DND-41 (cell line): ENCODE measurements around the gene LRRFIP2.

ENCODE experiments used
- EZH2 ChIP-seq: IDR thresholded peaks from 3 replicates; pipeline ENCODE4 v1.6.1; 2012; ENCODE audit warnings: borderline replicate concordance, low read depth, mild to moderate bottlenecking, moderate library complexity, low read length, inconsistent platforms; ENCODE audit not compliant: severe bottlenecking
- TF ChIP-seq, protein P1 (sequence below): IDR thresholded peaks from 2 replicates; pipeline ENCODE4 v1.5.1; 2012; ENCODE audit warnings: borderline replicate concordance, low read length, moderate library complexity, mild to moderate bottlenecking; ENCODE audit not compliant: poor library complexity, severe bottlenecking; ENCODE audit errors: extremely low read depth

DNA sequence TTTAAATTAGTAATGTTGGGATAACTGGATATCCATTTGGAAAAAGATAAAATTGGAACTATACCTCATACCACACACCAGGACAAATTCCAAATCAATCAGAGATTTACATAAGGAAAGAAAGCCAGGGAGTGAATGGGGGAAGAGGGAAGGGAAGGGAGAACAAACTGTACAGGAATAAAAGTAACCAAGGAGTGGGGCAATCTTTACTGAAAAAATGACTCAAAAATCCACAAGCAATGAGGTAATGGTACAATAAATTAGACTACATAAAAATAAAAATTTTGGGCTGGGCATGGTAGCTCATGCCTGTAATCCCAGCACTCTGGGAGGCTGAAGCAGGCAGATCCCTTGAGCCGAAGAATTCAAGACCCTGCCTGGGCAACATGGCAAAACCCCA lies 98.4 kb downstream of the LRRFIP2 start:
- TF ChIP-seq, protein P1, sequence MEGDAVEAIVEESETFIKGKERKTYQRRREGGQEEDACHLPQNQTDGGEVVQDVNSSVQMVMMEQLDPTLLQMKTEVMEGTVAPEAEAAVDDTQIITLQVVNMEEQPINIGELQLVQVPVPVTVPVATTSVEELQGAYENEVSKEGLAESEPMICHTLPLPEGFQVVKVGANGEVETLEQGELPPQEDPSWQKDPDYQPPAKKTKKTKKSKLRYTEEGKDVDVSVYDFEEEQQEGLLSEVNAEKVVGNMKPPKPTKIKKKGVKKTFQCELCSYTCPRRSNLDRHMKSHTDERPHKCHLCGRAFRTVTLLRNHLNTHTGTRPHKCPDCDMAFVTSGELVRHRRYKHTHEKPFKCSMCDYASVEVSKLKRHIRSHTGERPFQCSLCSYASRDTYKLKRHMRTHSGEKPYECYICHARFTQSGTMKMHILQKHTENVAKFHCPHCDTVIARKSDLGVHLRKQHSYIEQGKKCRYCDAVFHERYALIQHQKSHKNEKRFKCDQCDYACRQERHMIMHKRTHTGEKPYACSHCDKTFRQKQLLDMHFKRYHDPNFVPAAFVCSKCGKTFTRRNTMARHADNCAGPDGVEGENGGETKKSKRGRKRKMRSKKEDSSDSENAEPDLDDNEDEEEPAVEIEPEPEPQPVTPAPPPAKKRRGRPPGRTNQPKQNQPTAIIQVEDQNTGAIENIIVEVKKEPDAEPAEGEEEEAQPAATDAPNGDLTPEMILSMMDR: no peak
- TF ChIP-seq EZH2: no peak
